IMR-90 (cell line): ENCODE measurements around the gene PCYOX1L.

Source experiments
- CTCF ChIP-seq: conservative IDR thresholded peaks from 2 replicates; pipeline ENCODE4 v1.5.1; 2012; ENCODE audit warnings: mild to moderate bottlenecking, low read depth, low read length, improper control_type of control experiment
- MAZ ChIP-seq: IDR thresholded peaks from 2 replicates; pipeline ENCODE4 v1.6.1; 2012; ENCODE audit warnings: low read depth, mild to moderate bottlenecking, low read length, improper control_type of control experiment, moderate library complexity, borderline replicate concordance
- MXI1 ChIP-seq: IDR thresholded peaks from 2 replicates; pipeline ENCODE4 v1.6.1; 2012; ENCODE audit warnings: low read depth, mild to moderate bottlenecking, low read length, moderate library complexity, borderline replicate concordance
- NFE2L2 ChIP-seq: fragments of 150-350 bp; IDR thresholded peaks from 2 replicates; pipeline ENCODE4 v1.6.1; 2016; ENCODE audit warnings: low read depth, mild to moderate bottlenecking, low read length
- POLR2A ChIP-seq: IDR thresholded peaks from 2 replicates; pipeline ENCODE4 v1.6.1; 2012; ENCODE audit warnings: mild to moderate bottlenecking, low read depth, low read length
- RAD21 ChIP-seq: IDR thresholded peaks from 2 replicates; pipeline ENCODE4 v1.6.1; 2012; ENCODE audit warnings: low read length, improper control_type of control experiment
- RCOR1 ChIP-seq: IDR thresholded peaks from 2 replicates; pipeline ENCODE4 v1.6.1; 2012; ENCODE audit warnings: mild to moderate bottlenecking, low read length, improper control_type of control experiment; ENCODE audit not compliant: insufficient replicate concordance

DNA sequence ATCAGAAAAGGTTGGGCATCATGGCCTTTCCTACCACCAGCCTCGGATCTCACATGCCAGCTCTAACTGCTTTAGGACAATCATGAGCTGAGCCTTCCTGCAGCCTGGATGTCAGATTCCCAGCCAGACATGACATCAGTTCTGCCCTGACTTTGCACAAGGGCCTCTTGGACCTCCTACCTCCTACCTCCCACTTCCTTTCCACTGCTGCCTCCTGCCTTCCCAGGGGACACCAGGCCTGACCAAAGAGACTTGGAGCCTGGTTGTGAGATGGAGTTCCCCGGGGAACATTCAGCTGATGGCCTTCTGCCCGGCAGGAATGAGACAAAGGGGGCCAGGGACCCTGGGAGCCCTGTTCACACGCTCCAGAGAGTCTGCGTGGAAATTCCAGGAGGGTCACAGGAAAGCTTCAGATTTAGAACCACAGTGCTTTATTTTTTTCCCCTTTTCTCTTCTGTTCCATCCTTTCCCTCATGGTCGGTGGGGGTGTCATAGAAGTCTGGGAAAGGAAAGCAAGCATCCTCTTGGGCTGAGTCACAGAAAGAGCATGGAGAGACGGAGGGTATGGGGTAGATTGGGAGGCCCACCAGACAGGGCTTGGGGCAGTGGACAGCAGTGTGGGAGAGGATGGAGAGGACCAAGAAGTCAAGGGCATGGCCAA is 56.7 kb downstream of the PCYOX1L start:
- TF ChIP-seq MAZ (no peak), MXI1 (no peak), CTCF (no peak), POLR2A (no peak; the same call in none of the 2 replicates), NFE2L2 (no peak), RAD21 (no peak; the same call in 1 of the 2 replicates), RCOR1 (no peak)
